OCI-LY1 (cell line): ENCODE results near the gene IL20RA.

Experiments
- H2AFZ ChIP-seq: fragments of 200-600 bp; sonication (generic), shearing (Covaris generic); 2 replicates; pipeline ENCODE4 v1.6.0; 2014; ENCODE audit warnings: antibody characterized with exemption, mild to moderate bottlenecking, low read length
- H3F3A ChIP-seq: fragments of 200-600 bp; sonication (generic), shearing (Covaris generic); 2 replicates; pipeline ENCODE4 v1.6.0; 2014; ENCODE audit warnings: mild to moderate bottlenecking, antibody characterized with exemption, low read length, moderate library complexity; ENCODE audit not compliant: insufficient read depth
- H3K27ac ChIP-seq: fragments of 200-600 bp; sonication (generic); 2 replicates; pipeline ENCODE4 v1.5.1; 2014; ENCODE audit warnings: low read length, mixed run types, mild to moderate bottlenecking, low read depth; ENCODE audit not compliant: poor library complexity, severe bottlenecking
- H3K27me3 ChIP-seq: fragments of 200-600 bp; sonication (generic); 2 replicates; pipeline ENCODE4 v1.6.0; 2014; ENCODE audit warnings: antibody characterized with exemption, mild to moderate bottlenecking, low read length, moderate library complexity; ENCODE audit not compliant: insufficient read depth
- H3K36me3 ChIP-seq: fragments of 200-600 bp; sonication (generic); 2 replicates; pipeline ENCODE4 v1.6.1; 2014; ENCODE audit warnings: mild to moderate bottlenecking, antibody characterized with exemption, low read length, moderate library complexity, mixed read lengths; ENCODE audit not compliant: insufficient read depth
- H3K4me1 ChIP-seq: fragments of 200-600 bp; sonication (generic); 2 replicates; pipeline ENCODE4 v1.5.1; 2014; ENCODE audit warnings: mild to moderate bottlenecking, low read length, moderate library complexity; ENCODE audit not compliant: insufficient read depth, severe bottlenecking
- H3K4me2 ChIP-seq: fragments of 200-600 bp; sonication (generic), shearing (Covaris generic); 2 replicates; pipeline ENCODE4 v1.6.1; 2014; ENCODE audit warnings: low read length
- H3K4me3 ChIP-seq: fragments of 200-600 bp; sonication (generic); 2 replicates; pipeline ENCODE4 v1.5.1; 2014; ENCODE audit warnings: low read length, low read depth, mild to moderate bottlenecking, mixed read lengths; ENCODE audit not compliant: poor library complexity, severe bottlenecking
- H3K79me2 ChIP-seq: fragments of 200-600 bp; shearing (Covaris generic); 2 replicates; pipeline ENCODE4 v1.6.1; 2016; ENCODE audit warnings: mixed run types, low read length, mixed read lengths; ENCODE audit not compliant: insufficient read depth
- H3K9ac ChIP-seq: fragments of 200-600 bp; sonication (generic), shearing (Covaris generic); 2 replicates; pipeline ENCODE4 v1.6.1; 2014; ENCODE audit warnings: mild to moderate bottlenecking, low read length, mixed read lengths
- H3K9me2 ChIP-seq: fragments of 200-600 bp; sonication (generic), shearing (Covaris generic); 2 replicates; pipeline ENCODE4 v1.6.1; 2014; ENCODE audit warnings: low read depth, mild to moderate bottlenecking, low read length, mixed read lengths
- H3K9me3 ChIP-seq: fragments of 200-600 bp; shearing (Covaris generic); 2 replicates; pipeline ENCODE4 v1.6.1; 2014; ENCODE audit warnings: low read length, mixed read lengths
- H4K20me1 ChIP-seq: fragments of 200-600 bp; sonication (generic), shearing (Covaris generic); 2 replicates; pipeline ENCODE4 v1.6.0; 2016; ENCODE audit warnings: mild to moderate bottlenecking, low read length; ENCODE audit not compliant: insufficient read depth
- CTCF ChIP-seq: fragments of 200-600 bp; sonication (generic), shearing (Covaris generic); IDR thresholded peaks from 2 replicates; pipeline ENCODE4 v1.5.1; 2017; ENCODE audit warnings: mild to moderate bottlenecking, antibody characterized with exemption, low read length, moderate library complexity, mixed read lengths
- EZH2 ChIP-seq: fragments of 200-600 bp; sonication (generic), shearing (Covaris generic); IDR thresholded peaks from 2 replicates; pipeline ENCODE4 v1.8.0; 2017; ENCODE audit warnings: borderline replicate concordance, mixed run types, mild to moderate bottlenecking, antibody characterized with exemption, low read length, moderate library complexity, mixed read lengths

IL20RA gene

GRCh38 chr6:137024237-137024990, 20.4 kb downstream of the IL20RA start:
- Histone ChIP-seq H3K27me3 (no peaks in the 10 kb centered on the region), H3K36me3 (no peaks in the 10 kb centered on the region), H3K79me2 (no peaks in the 10 kb centered on the region), H3K27ac (no peak overlapping the region), H4K20me1 (no peaks in the 10 kb centered on the region), H3K4me2 (no peak overlapping the region), H3K9me3 (no peaks in the 10 kb centered on the region), H3K9ac (no peak overlapping the region), H3K4me3 (no peak overlapping the region), H3K9me2 (no peaks in the 10 kb centered on the region), H2AFZ (no peak overlapping the region), H3F3A (no peaks in the 10 kb centered on the region), H3K4me1 (no peaks in the 10 kb centered on the region)
- TF ChIP-seq EZH2, result no peak
- TF ChIP-seq CTCF, result no peak

DNA sequence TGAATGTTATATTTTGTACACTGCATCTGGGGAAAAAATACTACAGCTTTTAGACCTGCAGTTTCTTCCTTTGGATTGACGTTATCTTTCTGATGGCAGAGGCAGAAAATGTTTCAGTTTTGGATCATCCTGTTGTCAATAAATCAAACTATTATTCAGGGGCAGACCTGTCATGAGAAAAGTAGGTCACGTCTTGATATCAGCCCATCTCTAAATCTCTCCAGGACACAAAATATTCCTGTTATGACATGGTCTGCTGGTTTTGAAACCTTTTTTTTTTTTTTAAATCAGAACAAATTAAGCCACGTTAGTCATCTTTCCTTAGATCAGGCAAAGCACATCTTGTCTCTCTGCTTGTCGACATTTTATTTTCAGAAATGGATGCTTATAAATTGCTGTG, 24.0 kb downstream of the IL20RA start:
- TF ChIP-seq CTCF (no peak), EZH2 (no peak)
- H3K4me3 ChIP-seq, result no peak overlapping the region
- no peaks in the 10 kb centered on the region for H3K27me3 ChIP-seq

GRCh38 chr6:137019476-137020272, 25.1 kb downstream of the IL20RA start:
- no peak for TF ChIP-seq CTCF
- TF ChIP-seq EZH2, result no peak
- no peaks in the 10 kb centered on the region for H3K4me1 ChIP-seq

More for the DNA sequence above, 24.0 kb downstream of the IL20RA start:
- Histone ChIP-seq H3K79me2 (no peaks in the 10 kb centered on the region), H2AFZ (no peak overlapping the region), H4K20me1 (no peaks in the 10 kb centered on the region), H3K9me3 (no peaks in the 10 kb centered on the region), H3K4me2 (no peak overlapping the region), H3K27ac (no peak overlapping the region), H3K4me1 (no peaks in the 10 kb centered on the region), H3K9ac (no peak overlapping the region), H3K9me2 (no peaks in the 10 kb centered on the region), H3K36me3 (no peaks in the 10 kb centered on the region), H3F3A (no peaks in the 10 kb centered on the region)

More at GRCh38 chr6:137019476-137020272, 25.1 kb downstream of the IL20RA start:
- Histone ChIP-seq H3K79me2 (no peaks in the 10 kb centered on the region), H3K4me3 (no peak overlapping the region), H3K9ac (no peak overlapping the region), H4K20me1 (no peaks in the 10 kb centered on the region), H3K9me2 (no peaks in the 10 kb centered on the region), H3F3A (no peaks in the 10 kb centered on the region), H3K9me3 (no peaks in the 10 kb centered on the region), H3K36me3 (no peaks in the 10 kb centered on the region), H3K27me3 (no peaks in the 10 kb centered on the region), H3K4me2 (no peak overlapping the region), H2AFZ (no peak overlapping the region), H3K27ac (no peak overlapping the region)
